WTC11 (cell line): Measurements from ENCODE around the gene ITPR2. TPM values are rescaled to one million over a fixed set of nuclear protein-coding genes. Genes with fewer than 3 reads are reported as not detected.
"Not testable (repeated sequence)": the region's sequence is repeated elsewhere in the genome, so short reads cannot be mapped to it uniquely, and the experiment has no call there.

Experiments
- ATAC-seq: fragments of 200-7000 bp; cut with Tn5 transposase; 2 replicates; pipeline ENCODE4 v1.10.0; 2021; ENCODE audit warnings: mild to moderate bottlenecking, moderate library complexity
- CTCF ChIA-PET: fragments of 300-600 bp; sonication (Branson Sonifier 250); formaldehyde crosslinking; loops from one replicate; lab custom pipeline; 2021; ENCODE audit warnings: antibody characterized with exemption; lab: Charles Lee
- POLR2A ChIA-PET: fragments of 350-600 bp; sonication (Branson Sonifier 250); formaldehyde crosslinking; loops from one replicate; lab custom pipeline; 2021; ENCODE audit warnings: antibody characterized with exemption; lab: Charles Lee
- DNase-seq: peaks from one replicate; pipeline ENCODE4 v3.0.0; 2021; ENCODE audit warnings: low spot score
- H3K27ac Mint-ChIP-seq: 2 replicates; pipeline ENCODE4 v1.8.0; 2021; ENCODE audit warnings: mixed read lengths
- H3K27me3 Mint-ChIP-seq: 2 replicates; pipeline ENCODE4 v1.8.0; 2021; ENCODE audit warnings: low read depth, mild to moderate bottlenecking, moderate library complexity, mixed read lengths
- H3K36me3 Mint-ChIP-seq: 2 replicates; pipeline ENCODE4 v1.8.0; 2021; ENCODE audit warnings: mixed read lengths
- H3K4me1 Mint-ChIP-seq: 2 replicates; pipeline ENCODE4 v1.8.0; 2022; ENCODE audit warnings: mixed read lengths
- H3K4me3 Mint-ChIP-seq: 2 replicates; pipeline ENCODE4 v1.8.0; 2021; ENCODE audit warnings: mild to moderate bottlenecking, moderate library complexity, mixed read lengths
- H3K9me3 Mint-ChIP-seq: 2 replicates; pipeline ENCODE4 v1.8.0; 2021; ENCODE audit warnings: mixed read lengths
- ATF3 ChIP-seq: sonication (generic); formaldehyde crosslinking; conservative IDR thresholded peaks from 2 replicates; pipeline ENCODE4 v1.8.1; 2022; ENCODE audit warnings: mild to moderate bottlenecking, missing genetic modification reagents
- CBFB ChIP-seq: sonication (generic); formaldehyde crosslinking; IDR thresholded peaks from 2 replicates; pipeline ENCODE4 v1.8.1; 2022; ENCODE audit warnings: mild to moderate bottlenecking, low read depth, missing genetic modification reagents
- CREB1 ChIP-seq: sonication (generic); formaldehyde crosslinking; IDR thresholded peaks from 2 replicates; pipeline ENCODE4 v1.8.0; 2023; ENCODE audit warnings: mild to moderate bottlenecking, missing genetic modification reagents
- ELF4 ChIP-seq: sonication (generic); formaldehyde crosslinking; IDR thresholded peaks from 2 replicates; pipeline ENCODE4 v1.8.1; 2022; ENCODE audit warnings: low read depth, mild to moderate bottlenecking, moderate library complexity, missing genetic modification reagents
- EMX1 ChIP-seq: fragments of 250-450 bp; sonication (Bioruptor Pico); IDR thresholded peaks from 2 replicates; pipeline ENCODE4 v1.8.0; 2021; ENCODE audit warnings: mild to moderate bottlenecking
- FOXJ3 ChIP-seq: sonication (generic); formaldehyde crosslinking; IDR thresholded peaks from 2 replicates; pipeline ENCODE4 v1.9.0; 2021; ENCODE audit warnings: missing genetic modification reagents, mild to moderate bottlenecking, borderline replicate concordance
- JAZF1 ChIP-seq: fragments of 250-450 bp; sonication (Bioruptor Pico); IDR thresholded peaks from 2 replicates; pipeline ENCODE4 v1.9.0; 2021; ENCODE audit warnings: moderate library complexity, mild to moderate bottlenecking, inconsistent platforms
- MXD4 ChIP-seq: fragments of 250-450 bp; sonication (Bioruptor Pico); IDR thresholded peaks from 2 replicates; pipeline ENCODE4 v1.8.0; 2021; ENCODE audit warnings: mild to moderate bottlenecking, moderate library complexity, borderline replicate concordance
- MYBL2 ChIP-seq: sonication (generic); formaldehyde crosslinking; IDR thresholded peaks from 2 replicates; pipeline ENCODE4 v1.8.1; 2023; ENCODE audit warnings: mild to moderate bottlenecking, moderate library complexity, missing genetic modification reagents
- NR2C2 ChIP-seq: sonication (generic); formaldehyde crosslinking; IDR thresholded peaks from 2 replicates; pipeline ENCODE4 v1.8.0; 2022; ENCODE audit warnings: mild to moderate bottlenecking, missing genetic modification reagents
- NR3C1 ChIP-seq: sonication (generic); formaldehyde crosslinking; conservative IDR thresholded peaks from 2 replicates; pipeline ENCODE4 v1.8.1; 2023; ENCODE audit warnings: low read depth, mild to moderate bottlenecking, missing genetic modification reagents
- PRRX2 ChIP-seq: fragments of 250-450 bp; sonication (Bioruptor Pico); IDR thresholded peaks from 2 replicates; pipeline ENCODE4 v1.8.0; 2021; ENCODE audit warnings: mild to moderate bottlenecking
- RELA ChIP-seq: sonication (generic); formaldehyde crosslinking; IDR thresholded peaks from 2 replicates; pipeline ENCODE4 v1.8.1; 2022; ENCODE audit warnings: missing genetic modification reagents, mild to moderate bottlenecking, borderline replicate concordance
- SMAD3 ChIP-seq: sonication (generic); formaldehyde crosslinking; IDR thresholded peaks from 2 replicates; pipeline ENCODE4 v1.8.0; 2022; ENCODE audit warnings: missing genetic modification reagents, mild to moderate bottlenecking, borderline replicate concordance
- SOX15 ChIP-seq: fragments of 250-450 bp; sonication (Bioruptor Pico); IDR thresholded peaks from 2 replicates; pipeline ENCODE4 v1.9.0; 2021; ENCODE audit warnings: mild to moderate bottlenecking
- SP1 ChIP-seq: sonication (generic); formaldehyde crosslinking; conservative IDR thresholded peaks from 2 replicates; pipeline ENCODE4 v1.8.1; 2022; ENCODE audit warnings: missing genetic modification reagents
- ZBTB21 ChIP-seq: sonication (generic); formaldehyde crosslinking; IDR thresholded peaks from 2 replicates; pipeline ENCODE4 v1.8.1; 2023; ENCODE audit warnings: mild to moderate bottlenecking, missing genetic modification reagents, borderline replicate concordance
- ZMAT4 ChIP-seq: fragments of 250-450 bp; sonication (Bioruptor Pico); IDR thresholded peaks from 2 replicates; pipeline ENCODE4 v1.9.0; 2021; ENCODE audit warnings: mild to moderate bottlenecking
- ZNF671 ChIP-seq: fragments of 250-450 bp; sonication (Bioruptor Pico); IDR thresholded peaks from 2 replicates; pipeline ENCODE4 v1.8.0; 2021; ENCODE audit warnings: mild to moderate bottlenecking
- total RNA-seq: library from RNA; stranded (reverse); gene quantifications from 3 replicates; pipeline ENCODE4 v1.2.3, GENCODE V29; 2021
- TF ChIP-seq, protein P1 (sequence below): sonication (generic); formaldehyde crosslinking; IDR thresholded peaks from 2 replicates; pipeline ENCODE4 v1.8.0; 2022; ENCODE audit warnings: mild to moderate bottlenecking, missing genetic modification reagents
- TF ChIP-seq, protein P2 (sequence below): sonication (generic); formaldehyde crosslinking; IDR thresholded peaks from 2 replicates; pipeline ENCODE4 v1.8.1; 2022; ENCODE audit warnings: missing genetic modification reagents, borderline replicate concordance

Gene ITPR2
- total RNA-seq, 1 experiment from 2014 or later = 50.7 TPM

- DNase-seq = no peak
- ChIA-PET CTCF (no interaction called here), POLR2A (no interaction called here)
- no peak overlapping the region; the same call in 1 of the 2 replicates for H3K27ac Mint-ChIP-seq
- no peak for ATAC-seq
- no peaks in the 10 kb centered on the region for H3K36me3 Mint-ChIP-seq
- no peaks in the 10 kb centered on the region for H3K9me3 Mint-ChIP-seq
- H3K27me3 Mint-ChIP-seq = no peaks in the 10 kb centered on the region
- TF ChIP-seq NR3C1 (CRISPR knock-in tag) = no peak
- TF ChIP-seq EMX1 (CRISPR knock-in tag) = no peak
- no peak for TF ChIP-seq ELF4 (CRISPR knock-in tag)
- no peak for TF ChIP-seq NR2C2 (CRISPR knock-in tag)
- TF ChIP-seq ZBTB21 (CRISPR knock-in tag) = no peak
- TF ChIP-seq, protein P1, sequence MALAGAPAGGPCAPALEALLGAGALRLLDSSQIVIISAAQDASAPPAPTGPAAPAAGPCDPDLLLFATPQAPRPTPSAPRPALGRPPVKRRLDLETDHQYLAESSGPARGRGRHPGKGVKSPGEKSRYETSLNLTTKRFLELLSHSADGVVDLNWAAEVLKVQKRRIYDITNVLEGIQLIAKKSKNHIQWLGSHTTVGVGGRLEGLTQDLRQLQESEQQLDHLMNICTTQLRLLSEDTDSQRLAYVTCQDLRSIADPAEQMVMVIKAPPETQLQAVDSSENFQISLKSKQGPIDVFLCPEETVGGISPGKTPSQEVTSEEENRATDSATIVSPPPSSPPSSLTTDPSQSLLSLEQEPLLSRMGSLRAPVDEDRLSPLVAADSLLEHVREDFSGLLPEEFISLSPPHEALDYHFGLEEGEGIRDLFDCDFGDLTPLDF (CRISPR knock-in tag) = no peak
- TF ChIP-seq MXD4 (CRISPR knock-in tag) = no peak
- TF ChIP-seq CBFB (CRISPR knock-in tag) = no peak
- TF ChIP-seq SP1 (CRISPR knock-in tag) = no peak
- no peak overlapping the region for H3K4me3 Mint-ChIP-seq
- peaks cover 20% of the 10 kb centered on the region for H3K4me1 Mint-ChIP-seq
Measured at GRCh38 chr12:26730481-26731350, 102.3 kb downstream of the ITPR2 start.

DNA sequence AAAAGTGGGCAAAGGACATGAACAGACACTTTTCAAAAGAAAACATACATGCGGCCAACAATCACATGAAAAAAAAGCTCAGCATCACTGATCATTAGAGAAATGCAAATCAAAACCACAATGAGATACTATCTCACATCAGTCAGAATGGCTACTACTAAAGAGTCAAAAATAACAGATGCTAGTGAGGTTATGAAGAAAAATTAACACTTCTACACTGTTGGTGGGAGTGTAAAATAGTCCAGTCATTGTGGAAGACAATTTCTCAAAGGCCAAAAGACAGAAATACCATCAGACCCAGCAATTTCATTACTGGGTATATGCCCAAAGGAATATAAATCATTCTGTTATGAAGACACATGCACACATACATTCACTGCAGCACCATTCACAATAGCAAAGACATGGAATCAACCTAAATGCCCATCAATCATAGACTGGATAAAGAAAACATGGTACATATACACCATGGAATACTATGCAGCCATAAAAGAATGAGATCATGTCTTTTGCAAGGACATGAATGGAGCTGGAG lies 103.8 kb downstream of the ITPR2 start:
- H3K4me3 Mint-ChIP-seq, H3K27ac Mint-ChIP-seq, DNase-seq, POLR2A ChIA-PET, H3K36me3 Mint-ChIP-seq, H3K27me3 Mint-ChIP-seq, H3K9me3 Mint-ChIP-seq, ATAC-seq: not testable (repeated sequence)
- H3K4me1 Mint-ChIP-seq = peaks cover 25% of the 10 kb centered on the region
- CTCF ChIA-PET = interaction anchor here (0.8 kb wide), 1 partner anchor 28 kb away, joined by 3 read pairs; no protein-coding TSS in a partner anchor

DNA sequence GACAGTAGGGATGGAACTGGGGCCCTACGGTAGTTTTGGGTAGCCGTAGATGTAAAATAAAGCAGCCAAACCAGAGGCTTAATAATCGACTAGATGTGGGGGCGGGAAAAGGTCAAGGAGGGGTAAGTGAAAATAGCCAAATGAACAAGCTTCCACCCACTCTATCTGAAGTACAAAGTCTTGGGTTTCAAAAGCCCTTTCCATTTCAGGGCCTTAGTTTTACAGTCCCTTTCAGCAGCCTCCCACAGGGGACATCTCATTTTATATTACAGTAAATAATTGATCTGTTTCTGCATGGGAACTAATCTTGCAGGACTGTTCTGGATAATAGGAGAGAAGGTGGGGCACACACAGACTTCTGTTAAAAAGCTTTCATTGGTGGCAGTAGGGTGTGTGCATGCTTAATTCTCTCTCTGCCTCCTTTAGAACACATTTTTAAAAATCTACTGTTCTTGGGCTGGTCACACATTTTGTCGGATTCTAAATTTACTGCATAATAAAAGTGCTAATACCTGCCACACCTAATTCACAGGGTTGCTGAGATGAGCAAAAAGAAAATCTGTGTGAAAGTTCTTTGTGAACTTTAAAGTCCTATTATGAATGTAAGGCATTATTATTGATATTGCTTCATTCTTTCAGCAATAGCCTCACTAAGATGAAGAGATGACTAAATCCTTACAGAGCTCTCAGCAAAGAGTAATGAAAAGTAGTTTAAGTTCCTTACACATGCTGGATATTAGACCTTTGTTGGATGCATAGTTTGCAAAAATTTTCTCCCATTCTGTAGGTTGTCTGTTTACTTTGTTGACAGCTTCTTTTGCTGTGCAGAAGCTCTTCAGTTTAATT lies 104.6 kb downstream of the ITPR2 start:
- H3K27me3 Mint-ChIP-seq = no peaks in the 10 kb centered on the region
- no peak overlapping the region for H3K27ac Mint-ChIP-seq
- TF ChIP-seq FOXJ3 (CRISPR knock-in tag) (no peak), ATF3 (CRISPR knock-in tag) (no peak), SMAD3 (CRISPR knock-in tag) (no peak), CREB1 (no peak), MYBL2 (CRISPR knock-in tag) (no peak), ELF4 (CRISPR knock-in tag) (no peak), JAZF1 (CRISPR knock-in tag) (no peak), ZNF671 (CRISPR knock-in tag) (no peak), RELA (CRISPR knock-in tag) (no peak), NR2C2 (CRISPR knock-in tag) (no peak), PRRX2 (CRISPR knock-in tag) (no peak), SOX15 (CRISPR knock-in tag) (no peak), ZMAT4 (CRISPR knock-in tag) (no peak)
- TF ChIP-seq, protein P2, sequence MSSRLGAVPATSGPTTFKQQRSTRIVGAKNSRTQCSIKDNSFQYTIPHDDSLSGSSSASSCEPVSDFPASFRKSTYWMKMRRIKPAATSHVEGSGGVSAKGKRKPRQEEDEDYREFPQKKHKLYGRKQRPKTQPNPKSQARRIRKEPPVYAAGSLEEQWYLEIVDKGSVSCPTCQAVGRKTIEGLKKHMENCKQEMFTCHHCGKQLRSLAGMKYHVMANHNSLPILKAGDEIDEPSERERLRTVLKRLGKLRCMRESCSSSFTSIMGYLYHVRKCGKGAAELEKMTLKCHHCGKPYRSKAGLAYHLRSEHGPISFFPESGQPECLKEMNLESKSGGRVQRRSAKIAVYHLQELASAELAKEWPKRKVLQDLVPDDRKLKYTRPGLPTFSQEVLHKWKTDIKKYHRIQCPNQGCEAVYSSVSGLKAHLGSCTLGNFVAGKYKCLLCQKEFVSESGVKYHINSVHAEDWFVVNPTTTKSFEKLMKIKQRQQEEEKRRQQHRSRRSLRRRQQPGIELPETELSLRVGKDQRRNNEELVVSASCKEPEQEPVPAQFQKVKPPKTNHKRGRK (CRISPR knock-in tag) = no peak
- TF ChIP-seq, protein P1 (CRISPR knock-in tag) = no peak
- POLR2A ChIA-PET = no interaction called here
- no peaks in the 10 kb centered on the region for H3K9me3 Mint-ChIP-seq
- DNase-seq (no peak), ATAC-seq (no peak)
- CTCF ChIA-PET = interaction anchor here (0.8 kb wide), 1 partner anchor 27 kb away, joined by 3 read pairs; no protein-coding TSS in a partner anchor
- no peak overlapping the region for H3K4me3 Mint-ChIP-seq
- H3K4me1 Mint-ChIP-seq = peaks cover 28% of the 10 kb centered on the region
- H3K36me3 Mint-ChIP-seq = 0 out of 2 replicates have a peak, but pooled peaks cover 6% of the 10 kb centered on the region
